H1 (cell line): ENCODE results near the gene PRR7. TPM values are rescaled to one million over a fixed set of nuclear protein-coding genes. Genes with fewer than 3 reads are reported as not detected.

Experiments used
- CTCF ChIA-PET: fragments of 300-600 bp; sonication (Branson Sonifier 250); formaldehyde crosslinking; loops from one replicate; lab custom pipeline; 2021; ENCODE audit not compliant: partially characterized antibody; lab: Charles Lee
- POLR2A ChIA-PET: fragments of 300-600 bp; sonication (Branson Sonifier 250); formaldehyde crosslinking; loops from one replicate; lab custom pipeline; 2021; ENCODE audit warnings: inconsistent platforms; ENCODE audit not compliant: partially characterized antibody; lab: Charles Lee
- DNase-seq, 2 experiments: peaks; one replicate each; pipeline versions ENCODE4 v3.0.0 to v3.0.0-alpha.2; 2010 to 2022; ENCODE audit warnings: low spot score in 2 of 2, low read depth in 1 of 2, mixed read lengths in 1 of 2
- FAIRE-seq: peaks from 2 replicates; lab custom pipeline; 2011; peaks lifted over from hg19 to GRCh38; lab: Jason Lieb, UNC
- H2AFZ ChIP-seq: 2 replicates; pipeline ENCODE4 v1.8.1; 2012; ENCODE audit warnings: low read length, inconsistent platforms
- H2AK5ac ChIP-seq: 2 replicates; pipeline ENCODE4 v1.6.1; 2013; ENCODE audit warnings: low read depth, low read length
- H2BK120ac ChIP-seq: replicated peaks from 2 replicates; pipeline ENCODE3; 2013; ENCODE audit warnings: low read depth, low read length, inconsistent platforms
- H2BK12ac ChIP-seq: 2 replicates; pipeline ENCODE4 v1.6.1; 2013; ENCODE audit warnings: low read depth, low read length
- H2BK15ac ChIP-seq: 2 replicates; pipeline ENCODE4 v1.6.1; 2013; ENCODE audit warnings: low read length
- H2BK20ac ChIP-seq: 2 replicates; pipeline ENCODE4 v1.6.1; 2013; ENCODE audit warnings: low read length
- H2BK5ac ChIP-seq: 2 replicates; pipeline ENCODE4 v1.6.1; 2013; ENCODE audit warnings: low read depth, low read length
- H3K14ac ChIP-seq: 2 replicates; pipeline ENCODE4 v1.6.1; 2013; ENCODE audit warnings: inconsistent platforms; ENCODE audit not compliant: insufficient read length
- H3K18ac ChIP-seq: 2 replicates; pipeline ENCODE4 v1.6.1; 2013; ENCODE audit warnings: low read length; ENCODE audit errors: extremely low read depth
- H3K23ac ChIP-seq: 2 replicates; pipeline ENCODE4 v1.6.1; 2013; ENCODE audit warnings: inconsistent platforms; ENCODE audit not compliant: insufficient read length
- H3K23me2 ChIP-seq: 2 replicates; pipeline ENCODE4 v1.6.1; 2013; ENCODE audit warnings: low read depth, low read length
- H3K27ac ChIP-seq: 2 replicates; pipeline ENCODE4 v1.6.1; 2011; ENCODE audit warnings: low read depth, low read length, inconsistent platforms
- H3K27me3 ChIP-seq, 4 experiments: replicated peaks in 1 of 4; 1 replicate in 1 of 4; 2 replicates in 3 of 4; pipeline versions ENCODE4 v1.6.1 to v1.8.1; 2011 to 2013; ENCODE audit warnings: low read length in 3 of 4, mild to moderate bottlenecking in 3 of 4, inconsistent platforms in 2 of 4, mixed read lengths in 2 of 4, moderate library complexity in 1 of 4; ENCODE audit not compliant: control insufficient read depth in 3 of 4, insufficient read depth in 3 of 4; ENCODE audit errors: extremely low read depth in 1 of 4
- H3K36me3 ChIP-seq, 4 experiments: 2 replicates each; pipeline versions ENCODE4 v1.6.1 to v1.8.1; 2011 to 2013; ENCODE audit warnings: mild to moderate bottlenecking in 4 of 4, low read length in 3 of 4, moderate library complexity in 2 of 4, control low read depth in 1 of 4, inconsistent platforms in 1 of 4; ENCODE audit not compliant: insufficient read depth in 4 of 4, control insufficient read depth in 2 of 4
- H3K4ac ChIP-seq: replicated peaks from 2 replicates; pipeline ENCODE3; 2013; ENCODE audit warnings: low read length, low read depth, mixed read lengths, inconsistent platforms; ENCODE audit not compliant: insufficient read length
- H3K4me1 ChIP-seq, 4 experiments: replicated peaks in 1 of 4; 1 replicate in 1 of 4; 2 replicates in 3 of 4; pipeline versions ENCODE4 v1.6.1 to v1.8.1; 2011 to 2013; ENCODE audit warnings: low read length in 3 of 4, inconsistent platforms in 2 of 4, mixed read lengths in 1 of 4; ENCODE audit not compliant: insufficient read depth in 4 of 4, control insufficient read depth in 3 of 4
- H3K4me2 ChIP-seq, 2 experiments: 2 replicates each; pipeline versions ENCODE4 v1.6.1 to v1.8.1; 2011 to 2013; ENCODE audit warnings: low read depth in 2 of 2, low read length in 2 of 2, control low read depth in 1 of 2, inconsistent platforms in 1 of 2, mild to moderate bottlenecking in 1 of 2; ENCODE audit not compliant: insufficient read depth in 1 of 2
- H3K4me3 ChIP-seq, 4 experiments: fragments of 200-600, 300-600 bp in 1 of 4; sonication (generic), shearing (Covaris generic), sonication (Bioruptor Twin) in 1 of 4; 2 replicates each; pipeline versions ENCODE4 v1.5.1 to v1.8.1; 2011 to 2016; ENCODE audit warnings: low read length in 4 of 4, low read depth in 3 of 4, control low read depth in 2 of 4, inconsistent platforms in 2 of 4, mild to moderate bottlenecking in 2 of 4, mixed read lengths in 1 of 4, moderate library complexity in 1 of 4; ENCODE audit not compliant: insufficient read depth in 2 of 4; ENCODE audit errors: extremely low read depth in 1 of 4
- H3K56ac ChIP-seq: replicated peaks from 2 replicates; pipeline ENCODE3; 2013; ENCODE audit warnings: low read depth, mild to moderate bottlenecking, mixed read lengths, low read length, inconsistent platforms; ENCODE audit not compliant: insufficient read length
- H3K79me1 ChIP-seq: 2 replicates; pipeline ENCODE4 v1.6.1; 2013; ENCODE audit warnings: low read depth, low read length, control low read depth
- H3K79me2 ChIP-seq, 2 experiments: 2 replicates each; pipeline versions ENCODE4 v1.6.1 to v1.8.1; 2012 to 2013; ENCODE audit warnings: low read length in 2 of 2, mild to moderate bottlenecking in 2 of 2, inconsistent platforms in 1 of 2; ENCODE audit not compliant: insufficient read depth in 2 of 2, control insufficient read depth in 1 of 2
- H3K9ac ChIP-seq, 4 experiments: replicated peaks in 1 of 4; 1 replicate in 1 of 4; 2 replicates in 3 of 4; pipeline versions ENCODE4 v1.6.1 to v1.8.1; 2011 to 2013; ENCODE audit warnings: low read depth in 3 of 4, low read length in 3 of 4, control low read depth in 2 of 4, mild to moderate bottlenecking in 2 of 4, moderate library complexity in 2 of 4, inconsistent platforms in 1 of 4; ENCODE audit errors: extremely low read depth in 1 of 4
- H3K9me3 ChIP-seq, 2 experiments: 2 replicates each; pipeline versions ENCODE4 v1.6.1 to v1.8.1; 2012 to 2013; ENCODE audit warnings: mild to moderate bottlenecking in 2 of 2, moderate library complexity in 2 of 2, control low read depth in 1 of 2, inconsistent platforms in 1 of 2, low read depth in 1 of 2, low read length in 1 of 2, mixed read lengths in 1 of 2; ENCODE audit not compliant: insufficient read depth in 2 of 2
- H4K20me1 ChIP-seq, 2 experiments: replicated peaks in 1 of 2; 2 replicates each; pipeline versions ENCODE3 to v1.8.1; 2011 to 2013; ENCODE audit warnings: inconsistent platforms in 2 of 2, low read length in 2 of 2, mild to moderate bottlenecking in 1 of 2; ENCODE audit not compliant: insufficient read depth in 2 of 2, control insufficient read depth in 1 of 2
- H4K5ac ChIP-seq: 2 replicates; pipeline ENCODE4 v1.6.1; 2013; ENCODE audit warnings: low read length, low read depth, mixed read lengths, inconsistent platforms; ENCODE audit not compliant: insufficient read length
- H4K8ac ChIP-seq: 2 replicates; pipeline ENCODE4 v1.8.0; 2013; ENCODE audit warnings: mild to moderate bottlenecking, moderate library complexity, low read length, inconsistent platforms; ENCODE audit not compliant: insufficient read depth; ENCODE audit errors: extremely low read depth
- H4K91ac ChIP-seq: replicated peaks from 2 replicates; pipeline ENCODE3; 2013; ENCODE audit warnings: low read length, mixed read lengths, inconsistent platforms; ENCODE audit not compliant: insufficient read length
- EP300 ChIP-seq, 2 experiments: IDR thresholded peaks; 1 replicate in 1 of 2; 2 replicates in 1 of 2; pipeline ENCODE4 v1.6.1; 2011 to 2012; ENCODE audit warnings: low read depth in 2 of 2, low read length in 2 of 2, mild to moderate bottlenecking in 2 of 2, borderline replicate concordance in 1 of 2, inconsistent platforms in 1 of 2, moderate library complexity in 1 of 2
- KDM1A ChIP-seq: fragments of 200-600, 300-600 bp; sonication (generic); IDR thresholded peaks from 2 replicates; pipeline ENCODE4 v1.7.1; 2016; ENCODE audit warnings: mild to moderate bottlenecking, low read length, borderline replicate concordance
- POLR2AphosphoS5 ChIP-seq: IDR thresholded peaks from 2 replicates; pipeline ENCODE4 v1.6.1; 2011; ENCODE audit warnings: low read depth, low read length
- RBBP5 ChIP-seq: IDR thresholded peaks from 2 replicates; pipeline ENCODE4 v1.7.1; 2012; ENCODE audit warnings: low read depth, mild to moderate bottlenecking, inconsistent platforms, low read length, moderate library complexity, borderline replicate concordance
- SAP30 ChIP-seq: fragments of 300-600 bp; sonication (generic); IDR thresholded peaks from 2 replicates; pipeline ENCODE4 v1.7.1; 2012; ENCODE audit warnings: low read length, moderate library complexity, mild to moderate bottlenecking, inconsistent platforms; ENCODE audit not compliant: insufficient read depth, insufficient replicate concordance
- TBP ChIP-seq: IDR thresholded peaks from 2 replicates; pipeline ENCODE4 v1.6.1; 2011; ENCODE audit warnings: low read depth, low read length, improper control_type of control experiment
- TCF12 ChIP-seq: IDR thresholded peaks from 2 replicates; pipeline ENCODE4 v1.6.1; 2011; ENCODE audit warnings: low read depth, mild to moderate bottlenecking, low read length
- TEAD4 ChIP-seq: IDR thresholded peaks from 2 replicates; pipeline ENCODE4 v1.6.1; 2012; ENCODE audit warnings: low read depth, low read length, inconsistent platforms, mixed read lengths
- WGBS, 2 experiments: shearing (Covaris generic) in 1 of 2; methylation state at CpG; one replicate each; pipeline versions ENCODE4 v1.1.6 to v1.1.7; 2013 to 2015; ENCODE audit warnings: low lambda C conversion rate in 2 of 2, mixed read lengths in 2 of 2, inconsistent platforms in 1 of 2, low coverage in 1 of 2, missing lambda C conversion rate in 1 of 2; ENCODE audit not compliant: insufficient replicate concordance in 2 of 2, insufficient coverage in 1 of 2, insufficient read length in 1 of 2; ENCODE audit errors: extremely low coverage in 1 of 2, missing lambda C conversion rate in 1 of 2; 5-methylcytosine and 5-hydroxymethylcytosine counted together
- polyA plus RNA-seq, 7 experiments: library from polyadenylated mRNA; depleted of rRNA in 3 of 7; stranded (reverse) in 5 of 7; unstranded in 2 of 7; fragments of >200 nt in 5 of 7; fragments of 200-250 nt in 2 of 7; gene quantifications; 1 replicate in 5 of 7; 2 replicates in 1 of 7; 4 replicates in 1 of 7; pipeline versions ENCODE4 v1.2.1 to v1.2.3, GENCODE V29; 2011 to 2013; ENCODE audit warnings: missing spikeins in 2 of 7, mixed read lengths in 2 of 7
- total RNA-seq: library from RNA; stranded (reverse); fragmentation: NEBNext Ultra II Directional; extraction: Animal tissue kit (Norgen Biotek cat#: 25700); gene quantifications from 2 replicates; pipeline ENCODE4 v1.2.1, GENCODE V29; 2021
- TF ChIP-seq, protein P1 (sequence below): IDR thresholded peaks from 2 replicates; pipeline ENCODE4 v1.6.1; 2011; ENCODE audit warnings: low read depth, mild to moderate bottlenecking, low read length; ENCODE audit not compliant: insufficient read depth

Gene PRR7
- total and polyA plus RNA-seq, 2 of the 8 experiments (the other 6 are each of a cell fraction or from before 2014, with no cell fraction given) = 8.0 to 11.8 TPM

DNA sequence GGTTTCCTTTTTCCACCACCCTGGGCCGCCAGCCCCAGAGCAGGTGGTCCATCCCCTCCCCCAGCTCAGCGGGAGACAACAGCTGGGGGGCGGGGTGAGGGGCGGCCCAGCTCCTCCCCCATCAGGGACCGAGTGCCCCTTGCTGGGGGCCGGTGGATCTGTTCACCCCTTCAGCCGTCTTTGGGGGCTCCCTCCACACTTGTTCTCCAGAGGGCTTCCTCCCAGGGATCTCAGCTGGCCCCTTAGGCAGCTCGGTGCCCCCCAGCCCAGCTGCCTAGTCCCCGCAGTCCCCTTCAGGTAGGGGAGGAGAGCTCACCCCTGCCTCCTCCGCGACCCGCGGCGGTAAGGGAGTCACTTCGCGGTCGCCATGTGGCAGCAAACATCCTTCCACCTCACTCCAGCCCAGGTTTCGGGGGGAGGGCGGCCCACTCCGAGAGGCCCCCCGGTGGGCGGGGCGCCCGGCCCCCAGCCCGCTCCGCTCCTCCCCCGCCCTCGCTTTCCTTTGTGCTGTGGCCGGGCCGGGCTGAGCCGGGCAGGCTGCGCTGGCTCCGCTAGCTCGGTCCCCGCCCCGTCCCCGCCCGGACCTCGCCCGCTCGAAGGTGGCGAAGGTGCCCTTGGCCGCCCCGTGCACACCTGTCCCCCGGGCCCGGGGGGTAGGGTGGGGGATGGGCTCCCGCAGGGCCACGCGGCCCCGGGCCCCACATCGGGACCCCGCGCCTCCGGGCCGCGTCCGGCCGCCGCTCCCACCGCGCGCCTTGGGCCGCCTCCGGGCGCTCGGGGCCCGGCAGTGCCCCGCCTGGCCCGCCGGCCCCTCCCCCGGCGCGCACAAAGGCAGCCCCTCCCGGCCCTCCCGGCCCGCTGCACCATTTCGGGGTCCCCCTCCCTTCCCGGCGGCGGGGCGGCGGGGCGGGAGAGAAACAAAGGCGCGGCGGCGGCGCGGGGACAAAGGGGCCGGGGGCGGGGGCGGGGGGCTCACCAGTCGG is 26.1 kb downstream of the PRR7 start:
- H3K23ac ChIP-seq = no peak overlapping the region
- H3K4me1 ChIP-seq = peaks cover 11 to 46% (median 39%) of the 10 kb centered on the region in 4 experiments
- H2BK5ac ChIP-seq = peak overlapping the region; percentile 97; the same call in 1 of the 2 replicates
- peak overlapping the region; percentile 95 for H3K56ac ChIP-seq
- no peak overlapping the region for H2AFZ ChIP-seq
- H3K27me3 ChIP-seq = no peaks in the 10 kb centered on the region
- H3K18ac ChIP-seq = peak overlapping the region; percentile 98
- H3K27ac ChIP-seq = peak overlapping the region; percentile 90
- no peak overlapping the region for H3K14ac ChIP-seq
- FAIRE-seq (no peak), DNase-seq (no peak)
- H3K79me1 ChIP-seq = peaks cover 24% of the 10 kb centered on the region
- peak overlapping the region; percentile 95 for H3K4ac ChIP-seq
- peaks cover 31 to 32% of the 10 kb centered on the region in 2 experiments for H4K20me1 ChIP-seq
- peak overlapping the region; percentile 88 for H4K5ac ChIP-seq
- H2AK5ac ChIP-seq = 0 out of 2 replicates have a peak overlapping the region, but pooled peaks have one; percentile 66
- peaks cover 3% of the 10 kb centered on the region for H3K23me2 ChIP-seq
- H4K91ac ChIP-seq = peak overlapping the region; percentile 96
- peak overlapping the region; percentile 89 to 100 (median 92) for H3K9ac ChIP-seq
- H2BK120ac ChIP-seq = no peak overlapping the region
- no peak overlapping the region for H2BK12ac ChIP-seq
- H3K4me3 ChIP-seq = peak overlapping the region; percentile 78 to 96 (median 88)
- ChIA-PET POLR2A (interaction anchor here (0.7 to 67.5 kb wide), 10 partner anchors 4 to 162 kb away, joined by 3 to 3349 read pairs (median 5); partner anchors contain the start of genes B4GALT7, DBN1, DDX41 and DOK3), CTCF (interaction anchor here (0.7 to 7.9 kb wide), 8 partner anchors 8 to 82 kb away, joined by 3 to 64 read pairs (median 9); no protein-coding TSS in a partner anchor)
- H3K4me2 ChIP-seq = peak overlapping the region; percentile 76 to 78
- no peak overlapping the region for H2BK20ac ChIP-seq
- H2BK15ac ChIP-seq = no peak overlapping the region
- no peaks in the 10 kb centered on the region for H3K9me3 ChIP-seq
- H3K79me2 ChIP-seq = peaks cover 14 to 47% of the 10 kb centered on the region in 2 experiments
- peak overlapping the region; percentile 98; the same call in 1 of the 2 replicates for H4K8ac ChIP-seq
- peaks cover 11 to 33% (median 16%) of the 10 kb centered on the region in 4 experiments for H3K36me3 ChIP-seq
- 0% methylated on average over 6 of the region's 93 CpGs; no CpG with 5 or more reads in 1 of the 2 experiments for WGBS, 2 experiments
- TF ChIP-seq EP300 (IDR thresholded peaks at IDR 0.05; ENCODE audit: borderline replicate concordance in 1 of 2, low read depth in 2 of 2, low read length in 2 of 2) (peak in 1 of 2 experiments; percentile 33; a peak in 1 of 3 replicates), TEAD4 (no peak), KDM1A (0 out of 2 replicates have a peak, but pooled peaks have one; percentile 21), RBBP5 (no peak), SAP30 (peak; percentile 47), TCF12 (peak; percentile 47; the same call in 1 of the 2 replicates), POLR2AphosphoS5 (peak; percentile 77), TBP (peak; percentile 34; the same call in 1 of the 2 replicates)
- TF ChIP-seq, protein P1, sequence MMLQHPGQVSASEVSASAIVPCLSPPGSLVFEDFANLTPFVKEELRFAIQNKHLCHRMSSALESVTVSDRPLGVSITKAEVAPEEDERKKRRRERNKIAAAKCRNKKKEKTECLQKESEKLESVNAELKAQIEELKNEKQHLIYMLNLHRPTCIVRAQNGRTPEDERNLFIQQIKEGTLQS = no peak
